Small intestine (tissue), 7 donors: ENCODE data around the gene VOPP1. TPM values are rescaled to one million over a fixed set of nuclear protein-coding genes. Genes with fewer than 3 reads are reported as not detected.
A peak's percentile ranks its signal among the peaks of the same experiment; 100 is the strongest.

Experiments
- DNase-seq, 2 donors: peaks; one replicate each; pipeline versions ENCODE4 v3.0.0 to v3.0.0-alpha.2; 2013
- FAIRE-seq: peaks from 2 replicates; lab custom pipeline; 2012; peaks lifted over from hg19 to GRCh38; lab: Jason Lieb, UNC
- H3K27ac ChIP-seq, 3 donors: one replicate each; pipeline ENCODE4 v1.5.1; 2013; ENCODE audit warnings: low read length in 2 of 3, mild to moderate bottlenecking in 2 of 3, control low read depth in 1 of 3, inconsistent platforms in 1 of 3, low read depth in 1 of 3, moderate library complexity in 1 of 3
- H3K27me3 ChIP-seq, 3 donors: one replicate each; pipeline ENCODE4 v1.6.1; 2013; ENCODE audit warnings: low read length in 3 of 3, inconsistent platforms in 1 of 3; ENCODE audit not compliant: control insufficient read depth in 3 of 3, insufficient read depth in 3 of 3
- H3K36me3 ChIP-seq, 3 donors: one replicate each; pipeline ENCODE4 v1.6.1; 2013; ENCODE audit warnings: low read length in 3 of 3, inconsistent platforms in 1 of 3, low read depth in 1 of 3, mild to moderate bottlenecking in 1 of 3, moderate library complexity in 1 of 3; ENCODE audit not compliant: control insufficient read depth in 3 of 3, insufficient read depth in 2 of 3
- H3K4me1 ChIP-seq, 3 donors: one replicate each; pipeline ENCODE4 v1.6.1; 2013; ENCODE audit warnings: low read length in 2 of 3, inconsistent platforms in 1 of 3, low read depth in 1 of 3, mild to moderate bottlenecking in 1 of 3, moderate library complexity in 1 of 3; ENCODE audit not compliant: control insufficient read depth in 3 of 3, insufficient read depth in 2 of 3
- H3K4me3 ChIP-seq, 3 donors: one replicate each; pipeline ENCODE4 v1.5.1; 2013; ENCODE audit warnings: low read length in 3 of 3, control low read depth in 1 of 3, inconsistent platforms in 1 of 3, low read depth in 1 of 3, mild to moderate bottlenecking in 1 of 3, moderate library complexity in 1 of 3
- H3K9me3 ChIP-seq, 2 donors: one replicate each; pipeline ENCODE4 v1.6.1; 2013; ENCODE audit warnings: low read depth in 1 of 2, low read length in 1 of 2; ENCODE audit not compliant: control insufficient read depth in 2 of 2, insufficient read depth in 1 of 2
- WGBS, 3 donors: extraction: QIAGEN DNeasy Blood & Tissue Kit; methylation state at CpG; one replicate each; pipeline ENCODE4 v1.1.7; 2013; 5-methylcytosine and 5-hydroxymethylcytosine counted together
- polyA plus RNA-seq, 4 donors: library from polyadenylated mRNA; stranded (reverse) in 3 of 4; unstranded in 1 of 4; fragments of 200-250 nt in 3 of 4; fragments of 120-200 nt in 1 of 4; gene quantifications; one replicate each; pipeline versions ENCODE4 v1.2.1 to v1.2.3, GENCODE V29; 2013
- donor health status: healthy with polysubstance abuse.
- donor health status: control.
- donor health status: control.
- donor health status: Bipolar disorder and iron deficiency.
- donor health status: healthy.

Gene VOPP1
- polyA plus RNA-seq, 4 donors, result 24.6 to 37.8 (median 33.1) TPM

GRCh38 chr7:55531536-55531935 is 40.8 kb downstream of the VOPP1 start:
- DNase-seq (no peak), FAIRE-seq (no peak)
- H3K4me3 ChIP-seq, result no peak overlapping the region
- no peaks in the 10 kb centered on the region for H3K9me3 ChIP-seq
- H3K4me1 ChIP-seq, result peaks cover 7 to 18% (median 13%) of the 10 kb centered on the region in 3 donors
- H3K36me3 ChIP-seq, result no peaks in the 10 kb centered on the region
- H3K27me3 ChIP-seq, result no peaks in the 10 kb centered on the region
- WGBS, 3 donors, result 91 to 99% (median 94%) methylated on average over 5 of the region's 5 CpGs
- H3K27ac ChIP-seq, result no peak overlapping the region

DNA sequence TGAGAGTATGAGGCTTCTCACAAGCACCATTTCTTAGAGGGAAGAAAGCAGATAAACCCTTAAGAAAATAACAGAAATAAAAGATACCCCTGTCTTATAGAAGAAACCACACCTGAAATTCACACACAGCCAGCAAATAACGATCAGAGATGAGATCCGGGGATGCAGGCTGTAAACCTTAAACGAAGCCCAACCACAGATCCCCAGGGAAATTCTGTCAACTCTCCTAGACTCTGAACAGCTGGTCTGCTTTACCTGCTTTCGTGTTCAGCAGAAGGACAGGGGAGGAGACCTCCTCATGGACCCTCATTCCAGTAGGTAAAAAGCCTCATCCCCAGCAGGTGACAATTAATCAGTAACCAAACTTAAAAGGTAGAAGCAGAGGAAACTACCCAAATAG is 45.0 kb downstream of the VOPP1 start:
- FAIRE-seq, result no peak

GRCh38 chr7:55526770-55527169 is 45.5 kb downstream of the VOPP1 start:
- H3K9me3 ChIP-seq, result no peaks in the 10 kb centered on the region
- no peak overlapping the region for H3K4me3 ChIP-seq
- H3K36me3 ChIP-seq, result peaks cover 0 to 3% (median 0%) of the 10 kb centered on the region in 3 donors
- no peak for DNase-seq
- 69 to 80% (median 70%) methylated on average over 5 of the region's 5 CpGs for WGBS, 3 donors
- peak overlapping the region in 1 of 3 donors; percentile 73 for H3K27ac ChIP-seq
- no peaks in the 10 kb centered on the region for H3K27me3 ChIP-seq
- H3K4me1 ChIP-seq, result no peaks in the 10 kb centered on the region
- FAIRE-seq, result no peak

More for the DNA sequence above, 45.0 kb downstream of the VOPP1 start:
- Histone ChIP-seq H3K27me3 (no peaks in the 10 kb centered on the region), H3K27ac (peak overlapping the region in 1 of 3 donors; percentile 37), H3K36me3 (peaks cover 0 to 3% (median 0%) of the 10 kb centered on the region in 3 donors), H3K4me3 (no peak overlapping the region), H3K4me1 (peaks cover 0 to 2% (median 0%) of the 10 kb centered on the region in 3 donors), H3K9me3 (no peaks in the 10 kb centered on the region)
- DNase-seq, result no peak
- 61 to 65% (median 62%) methylated on average over 4 of the region's 4 CpGs for WGBS, 3 donors

DNA sequence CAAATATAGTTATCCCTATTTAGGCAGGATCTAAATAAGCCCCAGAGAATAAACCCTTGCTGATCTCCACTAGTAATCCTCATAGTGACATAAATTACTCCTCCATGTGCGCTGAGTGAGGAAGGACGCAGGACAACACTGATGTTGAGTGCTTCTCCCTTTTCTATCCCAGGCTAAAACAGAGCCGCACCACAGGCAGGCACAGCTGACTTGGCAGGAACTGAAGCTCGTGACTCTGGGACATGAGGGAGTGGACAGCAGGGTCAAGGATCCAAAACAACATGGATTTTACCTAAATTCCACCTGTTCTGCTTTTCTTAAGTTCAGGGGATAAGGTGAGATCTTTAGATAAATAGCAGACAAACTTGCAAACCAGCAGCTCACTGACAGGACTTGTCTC is 46.0 kb downstream of the VOPP1 start:
- Histone ChIP-seq H3K27ac (peak overlapping the region in 1 of 3 donors; percentile 73), H3K9me3 (no peaks in the 10 kb centered on the region), H3K4me3 (no peak overlapping the region), H3K4me1 (no peaks in the 10 kb centered on the region), H3K36me3 (peaks cover 0 to 5% (median 0%) of the 10 kb centered on the region in 3 donors), H3K27me3 (no peaks in the 10 kb centered on the region)
- 81 to 95% (median 95%) methylated on average over 4 of the region's 4 CpGs for WGBS, 3 donors
- no peak for FAIRE-seq
- DNase-seq, result no peak

DNA sequence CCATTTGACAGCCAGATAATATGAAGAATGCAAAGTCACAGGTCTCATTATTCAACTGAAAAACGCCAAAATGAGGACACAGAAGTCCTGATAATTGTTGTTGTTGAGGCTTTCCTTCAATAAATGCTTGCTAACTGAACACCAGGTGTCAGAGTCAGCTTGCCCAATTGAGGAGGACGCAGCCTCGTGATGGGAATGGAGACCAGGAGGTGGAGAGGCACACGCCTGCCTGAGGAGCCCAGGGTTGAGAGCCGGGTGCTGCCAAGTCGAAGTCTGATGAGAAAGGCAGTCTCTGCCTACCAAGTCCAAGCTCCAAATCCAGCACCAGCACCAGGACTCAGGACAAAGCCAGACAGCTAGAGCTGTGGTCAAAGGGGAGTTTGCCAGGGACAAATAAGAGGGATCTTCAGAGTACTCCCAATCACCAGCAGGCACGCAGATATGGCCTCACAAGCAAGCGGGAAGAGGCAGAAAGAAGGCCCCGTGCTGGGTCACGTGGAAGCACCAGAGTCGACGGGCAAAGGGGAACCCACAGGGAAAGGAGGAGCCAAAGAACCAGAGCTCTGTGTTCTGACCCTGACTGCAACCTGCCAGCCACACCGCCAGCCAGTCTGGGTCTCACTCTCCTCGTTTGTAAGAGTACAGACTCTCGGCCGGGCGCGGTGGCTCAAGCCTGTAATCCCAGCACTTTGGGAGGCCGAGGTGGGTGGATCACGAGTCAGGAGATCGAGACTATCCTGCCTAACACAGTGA is 47.6 kb downstream of the VOPP1 start:
- no peaks in the 10 kb centered on the region for H3K4me1 ChIP-seq
- WGBS, 3 donors, result 90 to 92% (median 92%) methylated on average over 21 of the region's 21 CpGs
- H3K27me3 ChIP-seq, result no peaks in the 10 kb centered on the region
- H3K9me3 ChIP-seq, result no peaks in the 10 kb centered on the region
- H3K36me3 ChIP-seq, result peaks cover 0 to 7% (median 0%) of the 10 kb centered on the region in 3 donors
- FAIRE-seq (no peak), DNase-seq (no peak)
- H3K4me3 ChIP-seq, result no peak overlapping the region
- H3K27ac ChIP-seq, result no peak overlapping the region

DNA sequence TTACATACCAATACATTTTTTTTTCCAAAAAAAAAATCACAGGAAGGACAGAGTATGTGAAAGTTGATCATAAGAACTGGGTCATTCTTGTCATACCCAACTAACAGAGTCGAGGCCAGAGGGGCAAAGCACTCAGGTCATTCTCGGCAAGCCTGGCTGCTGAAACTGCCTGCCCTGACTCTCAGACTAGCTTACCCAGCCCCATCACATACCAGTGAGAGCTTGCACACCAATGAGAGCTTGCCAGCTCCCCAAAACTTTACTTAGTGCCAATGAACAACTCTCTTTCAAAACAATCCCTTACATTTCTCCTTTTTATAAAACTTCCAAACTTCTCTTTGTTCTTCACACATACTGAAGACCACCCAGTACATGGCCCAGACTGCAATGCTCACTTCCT is 48.9 kb downstream of the VOPP1 start:
- no peak overlapping the region for H3K4me3 ChIP-seq
- 71 to 83% (median 76%) methylated on average over 2 of the region's 2 CpGs for WGBS, 3 donors

DNA sequence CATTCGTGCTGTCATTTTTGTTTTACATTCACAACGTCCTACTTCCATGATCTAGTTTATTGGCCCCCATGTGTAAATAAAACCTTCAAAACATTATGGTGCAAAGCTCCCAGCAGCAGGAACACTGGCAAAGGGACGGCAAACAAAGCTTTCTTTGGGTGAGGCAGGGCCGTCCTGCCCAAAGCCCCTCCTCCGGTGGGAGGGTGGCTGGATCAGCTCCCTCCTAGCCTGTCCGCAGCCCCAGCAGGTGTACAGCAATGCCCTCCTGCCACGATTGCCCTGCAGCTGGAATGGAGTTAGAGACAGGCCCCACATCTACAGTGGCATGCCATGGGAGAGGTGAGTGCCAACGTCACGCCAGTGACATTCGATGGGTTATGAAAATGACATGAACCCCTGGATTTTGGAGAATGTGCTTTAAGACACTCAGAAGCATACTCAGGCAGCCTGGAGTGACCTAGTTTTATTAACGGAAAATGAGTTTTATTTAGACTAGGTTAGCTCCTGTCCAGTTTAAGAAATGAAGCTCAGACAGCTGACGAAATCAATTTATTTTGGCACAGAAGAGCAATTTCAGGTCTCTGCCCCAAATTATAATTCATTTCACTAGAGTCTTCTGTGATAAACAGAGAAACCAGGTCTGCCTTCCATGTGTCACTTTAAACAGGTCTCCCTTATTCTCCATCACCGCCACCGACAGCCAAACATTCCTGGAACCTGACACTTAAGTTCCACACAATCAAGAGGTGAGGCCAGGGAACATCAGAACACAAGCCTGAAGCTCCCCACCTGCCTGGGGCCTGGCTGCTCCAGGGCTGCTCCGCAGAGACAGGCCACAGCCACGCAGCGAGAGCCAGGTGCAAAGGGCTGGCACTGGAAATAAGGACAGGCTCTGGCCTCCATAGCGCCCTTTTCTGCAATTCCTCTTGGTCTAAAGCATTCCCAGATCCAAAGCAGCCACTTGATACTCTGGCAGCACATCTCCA is 50.1 kb downstream of the VOPP1 start:
- 61 to 78% (median 72%) methylated on average over 18 of the region's 18 CpGs for whole genome bisulfite sequencing, 3 donors
- H3K36me3 ChIP-seq, result peaks cover 0 to 26% (median 6%) of the 10 kb centered on the region in 3 donors
- FAIRE-seq (no peak), DNase-seq (no peak)
- H3K27me3 ChIP-seq, result no peaks in the 10 kb centered on the region
- no peaks in the 10 kb centered on the region for H3K4me1 ChIP-seq
- H3K4me3 ChIP-seq, result no peak overlapping the region
- H3K27ac ChIP-seq, result no peak overlapping the region
- no peaks in the 10 kb centered on the region for H3K9me3 ChIP-seq

More for the DNA sequence above, 48.9 kb downstream of the VOPP1 start:
- DNase-seq (no peak), FAIRE-seq (no peak)
- no peak overlapping the region for H3K27ac ChIP-seq
- no peaks in the 10 kb centered on the region for H3K4me1 ChIP-seq
- H3K36me3 ChIP-seq, result peaks cover 0 to 15% (median 0%) of the 10 kb centered on the region in 3 donors
- no peaks in the 10 kb centered on the region for H3K27me3 ChIP-seq
- H3K9me3 ChIP-seq, result no peaks in the 10 kb centered on the region

- WGBS, 3 donors, result 50 to 71% (median 52%) methylated on average over 9 of the region's 9 CpGs
- Histone ChIP-seq H3K27ac (no peak overlapping the region), H3K27me3 (no peaks in the 10 kb centered on the region), H3K4me3 (no peak overlapping the region), H3K4me1 (no peaks in the 10 kb centered on the region), H3K36me3 (peaks cover 0 to 29% (median 6%) of the 10 kb centered on the region in 3 donors), H3K9me3 (no peaks in the 10 kb centered on the region)
- FAIRE-seq (no peak), DNase-seq (peak in 1 of 2 donors; percentile 49)
Measured at GRCh38 chr7:55521512-55521911, 50.8 kb downstream of the VOPP1 start.
